Measurements from ENCODE around the gene REST. TPM values are rescaled to one million over a fixed set of nuclear protein-coding genes. Genes with fewer than 3 reads are reported as not detected.
A peak's percentile ranks its signal among the peaks of the same experiment; 100 is the strongest.

The REST gene
- total and polyA plus RNA-seq, 9 of the 15 experiments (the other 6 are each of a cell fraction or from before 2014, with no cell fraction given), result 2.9 to 24.0 (median 19.2) TPM

- TF ChIP-seq ARID3A (IDR thresholded peaks at IDR 0.05; ENCODE audit: borderline replicate concordance, low read depth, low read length), result no peak
- TF ChIP-seq NCOA6 (IDR thresholded peaks at IDR 0.05), result 0 out of 2 replicates have a peak, but pooled peaks have one; percentile 37
- TF ChIP-seq ZNF780A (CRISPR knock-in tag; IDR thresholded peaks at IDR 0.05), result no peak
- no peak for TF ChIP-seq ZNF512 (tag; IDR thresholded peaks at IDR 0.05)
- TF ChIP-seq ZBTB34 (CRISPR knock-in tag; IDR thresholded peaks at IDR 0.05), result no peak
- no peak; the same call in 1 of the 2 replicates for TF ChIP-seq PRMT5 (CRISPR knock-in tag; IDR thresholded peaks at IDR 0.05)
- TF ChIP-seq ZNF445 (CRISPR knock-in tag; IDR thresholded peaks at IDR 0.05; ENCODE audit: low read depth), result no peak
- TF ChIP-seq GTF2E2 (tag; IDR thresholded peaks at IDR 0.05), result peak; percentile 88
- no peak for TF ChIP-seq IRF9 (tag; IDR thresholded peaks at IDR 0.05)
- no peak for TF ChIP-seq ID3 (CRISPR knock-in tag; IDR thresholded peaks at IDR 0.05)
- TF ChIP-seq ID3 (tag; IDR thresholded peaks at IDR 0.05), result no peak
- no peak for TF ChIP-seq SMAD3 (CRISPR knock-in tag; conservative IDR thresholded peaks at IDR 0.05)
- TF ChIP-seq SMARCA5 (IDR thresholded peaks at IDR 0.05), result no peak
- TF ChIP-seq SIN3B (IDR thresholded peaks at IDR 0.05; ENCODE audit: low read depth), result peak; percentile 67
- TF ChIP-seq SMARCB1 (IDR thresholded peaks at IDR 0.05; ENCODE audit: insufficient read length, low read depth), result no peak
- no peak for TF ChIP-seq MAFG (tag; conservative IDR thresholded peaks at IDR 0.05)
- TF ChIP-seq ADNP (tag; IDR thresholded peaks at IDR 0.05), result no peak
- TF ChIP-seq TRIM24 (IDR thresholded peaks at IDR 0.05), result no peak
- TF ChIP-seq CREB3 (tag; conservative IDR thresholded peaks at IDR 0.05; ENCODE audit: low read depth), result no peak
- TF ChIP-seq ETV6 (IDR thresholded peaks at IDR 0.05; ENCODE audit: borderline replicate concordance in 1 of 2, low read depth in 2 of 2, low read length in 1 of 2), result no peak
- no peak for TF ChIP-seq ETV6 (CRISPR knock-in tag; IDR thresholded peaks at IDR 0.05; ENCODE audit: borderline replicate concordance)
- no peak for TF ChIP-seq ZNF507 (tag; conservative IDR thresholded peaks at IDR 0.05)
These were observed 746 bp downstream of the REST start (continued) for GRCh38 chr4:56908206-56909085.

Data from K562 (cell line).